A549 (cell line): Measurements from ENCODE around the gene ANKK1.

Experiments used
- EP300 ChIP-seq, 2 experiments: fragments of >200 bp; sonication (Bioruptor Twin); formaldehyde crosslinking; IDR thresholded peaks; 2 replicates in 1 of 2; 3 replicates in 1 of 2; pipeline ENCODE4 v1.6.1; 2016 to 2017
- ESRRA ChIP-seq: fragments of 150-350 bp; IDR thresholded peaks from 2 replicates; pipeline ENCODE4 v1.6.1; 2014; ENCODE audit warnings: mild to moderate bottlenecking, low read length, borderline replicate concordance
- REST ChIP-seq: fragments of 200-600 bp; sonication (generic); IDR thresholded peaks from 2 replicates; pipeline ENCODE4 v1.6.1; 2016; ENCODE audit warnings: antibody characterized with exemption, mild to moderate bottlenecking, moderate library complexity
- TF ChIP-seq, protein P1 (sequence below): fragments of 450-650 bp; IDR thresholded peaks from 2 replicates; pipeline ENCODE4 v1.6.1; 2014; ENCODE audit warnings: antibody characterized with exemption
- TF ChIP-seq, protein P2 (sequence below): fragments of >200 bp; sonication (Bioruptor Twin); formaldehyde crosslinking; IDR thresholded peaks from 3 replicates; pipeline ENCODE4 v1.5.1; 2016

DNA sequence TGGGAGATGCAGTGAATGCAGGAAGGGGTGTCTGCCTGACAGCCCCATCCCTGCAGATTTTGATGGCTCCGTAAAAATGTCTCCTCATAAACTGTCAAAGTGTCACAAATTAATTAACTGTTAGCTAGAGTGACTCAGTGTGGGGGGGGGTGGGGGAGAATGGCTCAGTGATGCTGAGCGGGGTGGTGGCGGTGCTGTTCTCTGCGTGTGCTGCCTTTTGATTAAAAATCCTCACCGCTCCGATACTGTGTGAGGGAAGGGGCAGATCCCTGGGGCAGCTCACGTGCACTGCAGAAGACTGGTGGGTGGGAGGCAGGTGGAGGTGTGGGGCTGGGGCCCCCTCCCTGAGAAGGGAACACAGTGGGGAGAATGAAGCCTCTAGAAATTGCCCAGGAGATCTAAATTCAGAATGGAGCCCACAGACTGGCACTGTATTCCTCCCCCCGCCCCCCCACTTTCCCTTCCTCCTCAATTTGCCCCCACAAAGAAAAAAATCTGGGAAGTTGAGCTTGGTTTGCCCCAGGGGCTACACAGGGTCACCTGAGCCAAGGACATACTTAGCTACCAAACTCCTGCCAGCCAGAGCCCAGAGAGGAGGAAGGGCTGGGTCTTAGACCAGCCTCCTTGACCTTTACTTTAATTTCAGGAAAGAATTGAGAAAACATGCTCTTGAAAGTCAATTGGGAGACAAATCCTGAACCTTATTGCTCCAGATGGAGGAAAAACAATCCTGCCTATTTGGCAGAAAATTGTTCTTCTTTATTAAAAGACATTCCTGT is 47.8 kb downstream of the ANKK1 start:
- TF ChIP-seq, protein P1, sequence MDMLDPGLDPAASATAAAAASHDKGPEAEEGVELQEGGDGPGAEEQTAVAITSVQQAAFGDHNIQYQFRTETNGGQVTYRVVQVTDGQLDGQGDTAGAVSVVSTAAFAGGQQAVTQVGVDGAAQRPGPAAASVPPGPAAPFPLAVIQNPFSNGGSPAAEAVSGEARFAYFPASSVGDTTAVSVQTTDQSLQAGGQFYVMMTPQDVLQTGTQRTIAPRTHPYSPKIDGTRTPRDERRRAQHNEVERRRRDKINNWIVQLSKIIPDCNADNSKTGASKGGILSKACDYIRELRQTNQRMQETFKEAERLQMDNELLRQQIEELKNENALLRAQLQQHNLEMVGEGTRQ: no peak
- TF ChIP-seq REST (no peak), EP300 (IDR thresholded peaks at IDR 0.05) (no peak), ESRRA (no peak)
- TF ChIP-seq, protein P2, sequence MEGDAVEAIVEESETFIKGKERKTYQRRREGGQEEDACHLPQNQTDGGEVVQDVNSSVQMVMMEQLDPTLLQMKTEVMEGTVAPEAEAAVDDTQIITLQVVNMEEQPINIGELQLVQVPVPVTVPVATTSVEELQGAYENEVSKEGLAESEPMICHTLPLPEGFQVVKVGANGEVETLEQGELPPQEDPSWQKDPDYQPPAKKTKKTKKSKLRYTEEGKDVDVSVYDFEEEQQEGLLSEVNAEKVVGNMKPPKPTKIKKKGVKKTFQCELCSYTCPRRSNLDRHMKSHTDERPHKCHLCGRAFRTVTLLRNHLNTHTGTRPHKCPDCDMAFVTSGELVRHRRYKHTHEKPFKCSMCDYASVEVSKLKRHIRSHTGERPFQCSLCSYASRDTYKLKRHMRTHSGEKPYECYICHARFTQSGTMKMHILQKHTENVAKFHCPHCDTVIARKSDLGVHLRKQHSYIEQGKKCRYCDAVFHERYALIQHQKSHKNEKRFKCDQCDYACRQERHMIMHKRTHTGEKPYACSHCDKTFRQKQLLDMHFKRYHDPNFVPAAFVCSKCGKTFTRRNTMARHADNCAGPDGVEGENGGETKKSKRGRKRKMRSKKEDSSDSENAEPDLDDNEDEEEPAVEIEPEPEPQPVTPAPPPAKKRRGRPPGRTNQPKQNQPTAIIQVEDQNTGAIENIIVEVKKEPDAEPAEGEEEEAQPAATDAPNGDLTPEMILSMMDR: no peak
